HG03439 (cell line): Measurements from ENCODE around the gene CCT2.

ENCODE experiments used
- ATAC-seq: cut with Tn5 transposase; IDR thresholded peaks from one replicate; pipeline ENCODE4 v1.9.1; 2021; ENCODE audit warnings: mild to moderate bottlenecking, moderate library complexity; ENCODE audit not compliant: unreplicated experiment

The CCT2 gene

GRCh38 chr12:69639400-69640016 lies 54.2 kb downstream of the CCT2 start:
- peak; percentile 78 for ATAC-seq

GRCh38 chr12:69641546-69641945 lies 56.3 kb downstream of the CCT2 start:
- ATAC-seq: no peak

GRCh38 chr12:69642531-69642930 lies 57.3 kb downstream of the CCT2 start:
- no peak for ATAC-seq

- no peak for ATAC-seq
Observed at GRCh38 chr12:69644511-69644910, 59.3 kb downstream of the CCT2 start.

- ATAC-seq: no peak
Observed at GRCh38 chr12:69645031-69645430, 59.8 kb downstream of the CCT2 start.

GRCh38 chr12:69647178-69647577 lies 61.9 kb downstream of the CCT2 start:
- ATAC-seq: no peak

GRCh38 chr12:69648476-69648875 lies 63.2 kb downstream of the CCT2 start:
- no peak for ATAC-seq

- no peak for ATAC-seq
Observed at GRCh38 chr12:69649529-69649928, 64.3 kb downstream of the CCT2 start.
